ENCODE data around the gene MTHFD1L.

MTHFD1L gene

GRCh38 chr6:150894935-150895552 lies 29.5 kb downstream of the MTHFD1L start:
- no peak overlapping the region for H3K4me3 ChIP-seq
- H3K27ac ChIP-seq, result no peak overlapping the region

- H3K4me3 ChIP-seq, result no peak overlapping the region
- no peak overlapping the region for H3K27ac ChIP-seq
These were observed 30.6 kb downstream of the MTHFD1L start for GRCh38 chr6:150895928-150896632.

GRCh38 chr6:150897400-150897943 lies 32.0 kb downstream of the MTHFD1L start:
- H3K4me3 ChIP-seq, result no peak overlapping the region

GRCh38 chr6:150898399-150899170 lies 33.1 kb downstream of the MTHFD1L start:
- H3K27ac ChIP-seq, result peak overlapping the region in 2 of 21 experiments; percentile 1 to 49

More at GRCh38 chr6:150897400-150897943, 32.0 kb downstream of the MTHFD1L start:
- no peak overlapping the region for H3K27ac ChIP-seq

GRCh38 chr6:150899231-150899630 lies 33.7 kb downstream of the MTHFD1L start:
- Histone ChIP-seq H3K4me3 (no peak overlapping the region), H3K27ac (no peak overlapping the region)

More at GRCh38 chr6:150898399-150899170, 33.1 kb downstream of the MTHFD1L start:
- no peak overlapping the region for H3K4me3 ChIP-seq

GRCh38 chr6:150900049-150900448 lies 34.5 kb downstream of the MTHFD1L start:
- Histone ChIP-seq H3K27ac (no peak overlapping the region), H3K4me3 (no peak overlapping the region)

- no peak overlapping the region for H3K27ac ChIP-seq
- no peak overlapping the region for H3K4me3 ChIP-seq
These were observed 36.8 kb downstream of the MTHFD1L start for GRCh38 chr6:150902142-150902776.

GRCh38 chr6:150905769-150906168 lies 40.3 kb downstream of the MTHFD1L start:
- Histone ChIP-seq H3K4me3 (no peak overlapping the region), H3K27ac (no peak overlapping the region)

- Histone ChIP-seq H3K27ac (peak overlapping the region in 6 of 21 experiments; percentile 1 to 61 (median 13)), H3K4me3 (no peak overlapping the region)
These were observed 41.3 kb downstream of the MTHFD1L start for GRCh38 chr6:150906641-150907326.

- H3K27ac ChIP-seq, result no peak overlapping the region
- H3K4me3 ChIP-seq, result no peak overlapping the region
These were observed 41.9 kb downstream of the MTHFD1L start for GRCh38 chr6:150907383-150907782.

- H3K4me3 ChIP-seq, result no peak overlapping the region
- H3K27ac ChIP-seq, result no peak overlapping the region
These were observed 43.4 kb downstream of the MTHFD1L start for GRCh38 chr6:150908901-150909300.

GRCh38 chr6:150910561-150910960 lies 45.1 kb downstream of the MTHFD1L start:
- Histone ChIP-seq H3K4me3 (no peak overlapping the region), H3K27ac (no peak overlapping the region)

GRCh38 chr6:150914372-150914771 lies 48.9 kb downstream of the MTHFD1L start:
- no peak overlapping the region for H3K27ac ChIP-seq
- H3K4me3 ChIP-seq, result no peak overlapping the region

GRCh38 chr6:150915131-150915879 lies 49.8 kb downstream of the MTHFD1L start:
- Histone ChIP-seq H3K27ac (peak overlapping the region in 1 of 21 experiments; percentile 44), H3K4me3 (no peak overlapping the region)

- Histone ChIP-seq H3K27ac (peak overlapping the region in 1 of 21 experiments; percentile 44), H3K4me3 (no peak overlapping the region)
These were observed 50.4 kb downstream of the MTHFD1L start for GRCh38 chr6:150915880-150916265.

GRCh38 chr6:150919938-150920337 lies 54.4 kb downstream of the MTHFD1L start:
- H3K4me3 ChIP-seq, result no peak overlapping the region

GRCh38 chr6:150922137-150922536 lies 56.6 kb downstream of the MTHFD1L start:
- no peak overlapping the region for H3K4me3 ChIP-seq
- no peak overlapping the region for H3K27ac ChIP-seq

More at GRCh38 chr6:150919938-150920337, 54.4 kb downstream of the MTHFD1L start:
- H3K27ac ChIP-seq, result no peak overlapping the region

GRCh38 chr6:150924808-150925589 lies 59.5 kb downstream of the MTHFD1L start:
- no peak overlapping the region for H3K4me3 ChIP-seq
- H3K27ac ChIP-seq, result peak overlapping the region in 8 of 21 experiments; percentile 29 to 53 (median 34)

All from skin epidermis (tissue), 12 donors.